ENCODE results near the gene AGBL4. TPM values are rescaled to one million over a fixed set of nuclear protein-coding genes. Genes with fewer than 3 reads are reported as not detected.

AGBL4 gene
- total RNA-seq, 6 experiments from 2014 or later = not detected

GRCh38 chr1:48506870-48507269 is 1516.9 kb downstream of the AGBL4 start:
- Mint-ChIP-seq H3K4me1 (ENCODE audit: low read depth) (no peaks in the 10 kb centered on the region), H3K27me3 (ENCODE audit: insufficient read depth) (no peaks in the 10 kb centered on the region; the same call in 1 of the 2 replicates), H3K36me3 (ENCODE audit: low read depth) (no peaks in the 10 kb centered on the region), H3K4me3 (no peak overlapping the region), H3K9me3 (peaks cover 8% of the 10 kb centered on the region), H3K27ac (no peak overlapping the region)
- no peak for DNase-seq
- TF ChIP-seq CTCF (IDR thresholded peaks at IDR 0.05) = no peak

- H3K4me1 Mint-ChIP-seq (ENCODE audit: low read depth) = peaks cover 3% of the 10 kb centered on the region; the same call in 1 of the 2 replicates
- no peak for TF ChIP-seq CTCF (IDR thresholded peaks at IDR 0.05)
These were observed 1523.0 kb downstream of the AGBL4 start for GRCh38 chr1:48500541-48501450.

GRCh38 chr1:48499211-48499735 is 1524.5 kb downstream of the AGBL4 start:
- Mint-ChIP-seq H3K9me3 (no peaks in the 10 kb centered on the region; the same call in 1 of the 2 replicates), H3K27ac (no peak overlapping the region), H3K4me3 (no peak overlapping the region), H3K27me3 (ENCODE audit: insufficient read depth) (no peaks in the 10 kb centered on the region; the same call in 1 of the 2 replicates), H3K36me3 (ENCODE audit: low read depth) (no peaks in the 10 kb centered on the region), H3K4me1 (ENCODE audit: low read depth) (peaks cover 17% of the 10 kb centered on the region; the same call in 1 of the 2 replicates)
- TF ChIP-seq CTCF (IDR thresholded peaks at IDR 0.05) = no peak
- DNase-seq = no peak

More at GRCh38 chr1:48500541-48501450, 1523.0 kb downstream of the AGBL4 start:
- H3K9me3 Mint-ChIP-seq = no peaks in the 10 kb centered on the region; the same call in 1 of the 2 replicates
- H3K27ac Mint-ChIP-seq = no peak overlapping the region
- no peak overlapping the region for H3K4me3 Mint-ChIP-seq
- no peaks in the 10 kb centered on the region; the same call in 1 of the 2 replicates for H3K27me3 Mint-ChIP-seq (ENCODE audit: insufficient read depth)
- H3K36me3 Mint-ChIP-seq (ENCODE audit: low read depth) = no peaks in the 10 kb centered on the region
- no peak for DNase-seq

GRCh38 chr1:48498096-48498791 is 1525.5 kb downstream of the AGBL4 start:
- Mint-ChIP-seq H3K4me1 (ENCODE audit: low read depth) (peaks cover 24% of the 10 kb centered on the region; the same call in 1 of the 2 replicates), H3K27ac (no peak overlapping the region), H3K36me3 (ENCODE audit: low read depth) (no peaks in the 10 kb centered on the region), H3K27me3 (ENCODE audit: insufficient read depth) (no peaks in the 10 kb centered on the region; the same call in 1 of the 2 replicates), H3K9me3 (no peaks in the 10 kb centered on the region; the same call in 1 of the 2 replicates), H3K4me3 (no peak overlapping the region)
- peak; percentile 35 for DNase-seq
- peak; percentile 90 for TF ChIP-seq CTCF (IDR thresholded peaks at IDR 0.05)

GRCh38 chr1:48495911-48496310 is 1527.8 kb downstream of the AGBL4 start:
- Mint-ChIP-seq H3K4me1 (ENCODE audit: low read depth) (peaks cover 24% of the 10 kb centered on the region; the same call in 1 of the 2 replicates), H3K36me3 (ENCODE audit: low read depth) (no peaks in the 10 kb centered on the region), H3K9me3 (peaks cover 6% of the 10 kb centered on the region; the same call in 1 of the 2 replicates), H3K27ac (no peak overlapping the region), H3K27me3 (ENCODE audit: insufficient read depth) (no peaks in the 10 kb centered on the region; the same call in 1 of the 2 replicates), H3K4me3 (no peak overlapping the region)
- no peak for TF ChIP-seq CTCF (IDR thresholded peaks at IDR 0.05)
- DNase-seq = no peak
